ENCODE results near the gene DHFR2. TPM values are rescaled to one million over a fixed set of nuclear protein-coding genes. Genes with fewer than 3 reads are reported as not detected.

Gene DHFR2
- total RNA-seq, 2 donors from 2014 or later = 4.7 to 5.0 TPM

DNA sequence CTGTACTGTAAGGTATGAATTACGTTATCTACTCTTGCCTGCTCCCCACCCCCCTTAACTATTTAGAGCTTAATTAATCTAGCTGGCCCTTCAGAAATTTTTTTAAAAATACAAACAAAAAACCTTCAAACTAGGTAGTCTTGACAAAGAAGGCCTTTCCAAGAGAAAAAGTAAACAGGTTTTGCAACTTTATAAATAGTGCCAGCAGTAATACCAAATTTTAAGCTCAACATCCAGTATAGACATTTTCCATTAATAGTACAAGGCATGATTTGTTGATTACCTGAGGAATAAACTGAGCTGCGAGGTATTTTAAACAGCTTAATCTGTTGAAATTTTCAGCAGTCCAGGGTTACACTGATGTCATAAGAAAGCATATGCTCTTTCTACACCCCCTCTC is 54.5 kb downstream of the DHFR2 start:
- H3K9me3 Mint-ChIP-seq = no peaks in the 10 kb centered on the region
- no peaks in the 10 kb centered on the region for H3K36me3 Mint-ChIP-seq
- H3K27me3 Mint-ChIP-seq = no peaks in the 10 kb centered on the region
- DNase-seq (ENCODE audit: low spot score) = no peak
- peaks cover 4 to 17% of the 10 kb centered on the region in 2 donors for H3K4me1 Mint-ChIP-seq (ENCODE audit: low read depth in 2 of 2)
- no peak overlapping the region for H3K4me3 Mint-ChIP-seq
- ATAC-seq = no peak
- no peak overlapping the region for H3K27ac Mint-ChIP-seq

Other genes starting within 250 kb of the DHFR2 start
- gene PROS1, start 89.0 kb downstream of the DHFR2 start, total RNA-seq = not detected
- 10 to 100 TPM in 1 of 2 donors, 1 to 10 TPM in 1; 9.9 to 15.6 TPM for gene ARL13B, start 82.8 kb downstream of the DHFR2 start, total RNA-seq
- gene STX19, start 34.3 kb downstream of the DHFR2 start, total RNA-seq = not detected
- gene NSUN3, start 145 bp upstream of the DHFR2 start, total RNA-seq = 10 to 100 TPM; 20.4 to 22.3 TPM